Upper lobe of left lung (tissue), 6 donors: ENCODE results near the gene VAV2. TPM values are rescaled to one million over a fixed set of nuclear protein-coding genes. Genes with fewer than 3 reads are reported as not detected.
"Not testable (repeated sequence)": the region's sequence is repeated elsewhere in the genome, so short reads cannot be mapped to it uniquely, and the experiment has no call there.

Source experiments
- ATAC-seq, 2 donors: fragments of 200-7000 bp; cut with Tn5 transposase; one replicate each; pipeline ENCODE4 v1.9.1; 2022; ENCODE audit warnings: mild to moderate bottlenecking in 2 of 2, moderate library complexity in 2 of 2; ENCODE audit not compliant: low FRiP score in 2 of 2
- DNase-seq, 2 donors: peaks; one replicate each; pipeline ENCODE4 v3.0.0-alpha.2; 2019 to 2020
- H3K27ac ChIP-seq, 4 donors: fragments of 200-600 bp; sonication (generic); one replicate each; pipeline ENCODE4 v1.5.1; 2016 to 2019
- H3K27me3 ChIP-seq, 4 donors: fragments of 200-600 bp; sonication (generic); one replicate each; pipeline ENCODE4 v1.5.1; 2017 to 2019
- H3K36me3 ChIP-seq, 4 donors: fragments of 200-600 bp; sonication (generic); one replicate each; pipeline ENCODE4 v1.5.1; 2016 to 2019
- H3K4me1 ChIP-seq, 4 donors: fragments of 200-600 bp; sonication (generic); one replicate each; pipeline ENCODE4 v1.5.1; 2018 to 2019
- H3K4me3 ChIP-seq, 4 donors: fragments of 200-600 bp; sonication (generic); one replicate each; pipeline ENCODE4 v1.5.1; 2017 to 2019; ENCODE audit warnings: mild to moderate bottlenecking in 2 of 4, moderate library complexity in 1 of 4
- H3K9me3 ChIP-seq, 4 donors: fragments of 200-600 bp; sonication (generic); one replicate each; pipeline ENCODE4 v1.5.1; 2018 to 2019
- CTCF ChIP-seq, 6 experiments: fragments of 450-650 bp in 4 of 6; fragments of 200-600 bp in 2 of 6; sonication (generic) in 2 of 6; IDR thresholded peaks; one replicate each; pipeline ENCODE4 v1.5.1; 2016 to 2019; ENCODE audit warnings: antibody characterized with exemption in 6 of 6
- EP300 ChIP-seq, 4 donors: sonication (generic); formaldehyde crosslinking; IDR thresholded peaks; one replicate each; pipeline ENCODE4 v1.5.1; 2017; ENCODE audit warnings: antibody characterized with exemption in 4 of 4, control low read depth in 2 of 4
- POLR2A ChIP-seq, 4 donors: fragments of 450-650 bp; IDR thresholded peaks; one replicate each; pipeline ENCODE4 v1.5.1; 2016 to 2017; ENCODE audit warnings: antibody characterized with exemption in 4 of 4, mild to moderate bottlenecking in 2 of 4
- POLR2AphosphoS5 ChIP-seq, 2 donors: sonication (generic); formaldehyde crosslinking; IDR thresholded peaks; one replicate each; pipeline ENCODE4 v1.5.1; 2017; ENCODE audit warnings: antibody characterized with exemption in 2 of 2
- WGBS, 2 donors: methylation state at CpG; one replicate each; pipeline ENCODE4 v1.1.5; 2017 to 2018; 5-methylcytosine and 5-hydroxymethylcytosine counted together
- total RNA-seq, 6 donors: library from RNA; depleted of rRNA in 4 of 6; stranded (reverse); fragments of >200 nt in 4 of 6; gene quantifications; one replicate each; pipeline versions ENCODE4 v1.1.0 to v1.2.1, GENCODE V29; 2016 to 2021
- donor health status: DM: no; HTN: no; CAD: no; lungs with moderate emphysema.
- donor health status: DM: no; HTN: yes; CAD: no; lungs with severe emphysema.

Gene VAV2
- total RNA-seq, 6 donors from 2014 or later, result 12.0 to 38.8 (median 22.0) TPM

DNA sequence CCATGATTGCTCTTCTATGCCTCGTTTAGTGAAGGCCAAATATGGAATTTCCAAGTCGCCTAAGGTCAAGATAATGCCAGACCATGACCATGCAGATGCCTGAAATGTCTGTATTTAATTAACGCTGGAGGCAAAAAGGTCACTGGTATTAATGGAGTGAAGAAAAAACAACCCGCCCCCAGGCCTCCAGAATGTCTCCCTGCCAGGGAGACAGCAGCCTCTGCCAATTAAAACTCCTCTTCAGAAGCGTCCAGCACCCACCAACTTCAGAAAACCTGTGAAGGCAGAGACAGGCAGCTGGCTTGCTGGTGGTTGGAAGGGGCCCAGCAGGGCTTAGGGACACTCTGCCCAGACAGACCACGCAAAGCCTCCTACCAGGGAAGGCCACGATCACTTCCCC, 94.4 kb downstream of the VAV2 start:
- 77 to 84% methylated on average over 7 of the region's 7 CpGs for WGBS, 2 donors
- DNase-seq, result no peak
- TF ChIP-seq POLR2AphosphoS5 (IDR thresholded peaks at IDR 0.05) (no peak), POLR2A (IDR thresholded peaks at IDR 0.05) (no peak), CTCF (IDR thresholded peaks at IDR 0.05) (no peak), EP300 (IDR thresholded peaks at IDR 0.05) (no peak)

GRCh38 chr9:133896007-133896406, 96.1 kb downstream of the VAV2 start:
- not testable (repeated sequence) for H3K27me3 ChIP-seq, DNase-seq, H3K27ac ChIP-seq, H3K4me3 ChIP-seq, H3K36me3 ChIP-seq, H3K9me3 ChIP-seq, ATAC-seq, H3K4me1 ChIP-seq
- 92% methylated on average over 11 to 13 of the region's 13 CpGs for whole genome bisulfite sequencing, 2 donors

More for the DNA sequence above, 94.4 kb downstream of the VAV2 start:
- Histone ChIP-seq H3K9me3 (no peaks in the 10 kb centered on the region), H3K27me3 (no peaks in the 10 kb centered on the region), H3K4me1 (no peaks in the 10 kb centered on the region), H3K4me3 (no peak overlapping the region), H3K27ac (no peak overlapping the region), H3K36me3 (no peaks in the 10 kb centered on the region)
- ATAC-seq, result no peak

DNA sequence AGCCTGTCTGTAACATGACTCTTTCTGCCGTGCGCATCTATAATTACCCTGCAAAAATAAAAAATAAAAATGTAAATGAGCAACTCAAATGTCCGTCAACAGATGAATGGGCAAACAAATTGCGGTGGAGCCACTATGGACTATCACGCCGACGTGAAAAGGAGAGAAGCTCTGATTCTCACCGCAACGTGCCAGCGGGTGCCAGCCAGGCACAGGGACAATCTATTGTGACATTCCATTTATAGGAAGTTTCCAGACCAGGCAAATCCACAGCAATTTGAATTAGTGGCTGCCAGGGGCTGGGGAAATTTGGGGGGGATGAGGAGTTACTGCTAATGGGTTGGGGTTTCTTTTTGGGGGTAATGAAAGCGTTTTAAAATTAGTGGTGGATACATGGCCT, 96.8 kb downstream of the VAV2 start:
- WGBS, 2 donors, result 85 to 86% methylated on average over 11 of the region's 11 CpGs
- H3K4me3 ChIP-seq, result no peak overlapping the region
- no peak for TF ChIP-seq CTCF (IDR thresholded peaks at IDR 0.05)
- no peak for TF ChIP-seq EP300 (IDR thresholded peaks at IDR 0.05)
- no peaks in the 10 kb centered on the region for H3K4me1 ChIP-seq
- no peaks in the 10 kb centered on the region for H3K36me3 ChIP-seq
- no peaks in the 10 kb centered on the region for H3K9me3 ChIP-seq
- no peak for DNase-seq
- ATAC-seq, result no peak
- H3K27ac ChIP-seq, result no peak overlapping the region
- no peaks in the 10 kb centered on the region for H3K27me3 ChIP-seq

- H3K36me3 ChIP-seq, result no peaks in the 10 kb centered on the region
- ATAC-seq (no peak), DNase-seq (no peak)
- H3K27me3 ChIP-seq, result no peaks in the 10 kb centered on the region
- 94 to 96% methylated on average over 21 to 24 of the region's 24 CpGs for WGBS, 2 donors
- no peak overlapping the region for H3K4me3 ChIP-seq
- no peak for TF ChIP-seq EP300 (IDR thresholded peaks at IDR 0.05)
- TF ChIP-seq POLR2A (IDR thresholded peaks at IDR 0.05), result no peak
- TF ChIP-seq POLR2AphosphoS5 (IDR thresholded peaks at IDR 0.05), result no peak
- no peak for TF ChIP-seq CTCF (IDR thresholded peaks at IDR 0.05)
- H3K27ac ChIP-seq, result no peak overlapping the region
- H3K4me1 ChIP-seq, result no peaks in the 10 kb centered on the region
- H3K9me3 ChIP-seq, result no peaks in the 10 kb centered on the region
Observed at GRCh38 chr9:133894377-133895321, 97.5 kb downstream of the VAV2 start.

- WGBS, 2 donors, result 94 to 98% methylated on average over 25 to 37 of the region's 40 CpGs
- no peaks in the 10 kb centered on the region for H3K27me3 ChIP-seq
- ATAC-seq, result no peak
- DNase-seq, result peak in 1 of 2 donors; percentile 76
- H3K4me1 ChIP-seq, result no peaks in the 10 kb centered on the region
- TF ChIP-seq POLR2AphosphoS5 (IDR thresholded peaks at IDR 0.05) (no peak), EP300 (IDR thresholded peaks at IDR 0.05) (no peak)
- no peaks in the 10 kb centered on the region for H3K36me3 ChIP-seq
- no peak overlapping the region for H3K27ac ChIP-seq
- H3K9me3 ChIP-seq, result no peaks in the 10 kb centered on the region
- no peak overlapping the region for H3K4me3 ChIP-seq
Observed at GRCh38 chr9:133893191-133893994, 98.7 kb downstream of the VAV2 start.
